Hematopoietic multipotent progenitor cell treated with erythropoietin and hydrocortisone succinate and interleukin-3 and kit ligand, for 8 days (in vitro differentiated cells): Measurements from ENCODE around the gene DPP7.

Experiments used
- DNase-seq: peaks from one replicate; pipeline ENCODE4 v3.0.0-alpha.2; 2015

Gene DPP7

DNA sequence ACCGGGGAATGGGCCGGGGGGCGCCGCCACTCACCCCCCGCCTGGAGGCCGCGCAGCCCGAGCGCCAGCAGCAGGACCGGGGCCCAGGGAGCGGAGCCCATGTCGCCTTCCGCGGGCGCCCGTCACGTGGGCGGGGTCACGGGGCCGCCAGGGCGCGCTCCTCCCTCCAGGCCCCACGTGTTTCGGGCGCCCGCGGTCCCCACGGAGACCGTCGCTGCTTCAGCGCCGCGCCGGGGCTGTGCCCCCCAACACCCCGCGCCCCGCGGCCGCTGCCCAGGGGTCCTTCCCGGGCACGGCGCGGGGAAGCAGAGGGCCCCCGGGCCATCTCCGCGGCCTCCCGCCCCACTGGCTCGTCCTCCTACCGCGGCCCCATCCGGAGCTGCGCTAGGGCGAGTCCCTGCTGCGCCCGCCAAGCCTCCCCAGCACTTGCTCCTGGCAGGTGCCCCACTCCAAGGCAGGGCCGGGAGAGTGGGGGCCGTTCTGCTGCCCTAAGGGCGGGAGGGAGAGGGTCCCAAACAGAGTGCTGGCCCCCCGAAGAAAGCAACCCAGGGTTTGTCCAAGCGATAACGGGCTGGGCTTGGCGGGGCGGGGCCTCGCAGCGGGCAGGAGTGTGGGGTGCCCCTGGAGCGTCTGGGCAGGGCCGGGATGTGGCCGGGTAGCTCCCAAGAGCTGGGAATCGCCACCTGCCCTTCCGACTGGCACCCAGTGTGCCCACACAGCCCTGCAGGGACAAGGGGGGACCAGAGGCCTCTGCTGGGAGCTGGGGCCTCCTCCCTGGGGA lies at the start of gene DPP7:
Gene DPP7 (minus strand): TSS at position 121 of the 781 bp plus-strand sequence. CDS start 20 bp downstream, at position 101.
- peak; percentile 74 for DNase-seq

DNA sequence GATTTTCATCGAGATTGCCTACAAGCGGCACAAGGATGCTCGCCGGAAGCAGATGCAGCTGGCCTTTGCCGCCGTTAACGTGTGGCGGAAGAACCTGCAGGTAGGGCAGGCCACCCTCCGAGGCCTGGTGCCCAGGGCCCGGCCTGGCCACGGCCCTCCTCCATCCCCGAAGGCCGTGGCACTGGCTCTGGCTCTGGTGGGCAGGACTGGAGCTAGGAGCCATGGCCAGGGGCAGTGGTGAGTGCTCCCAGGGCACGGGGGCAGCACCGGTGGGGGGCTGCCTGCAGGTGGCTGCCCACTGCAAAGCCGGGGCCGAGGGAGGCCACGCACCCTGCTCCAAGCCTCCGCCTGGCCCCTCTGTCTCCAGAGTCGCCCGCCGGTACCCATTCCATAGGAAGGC lies 49.3 kb upstream of the DPP7 start:
- DNase-seq, result no peak

DNA sequence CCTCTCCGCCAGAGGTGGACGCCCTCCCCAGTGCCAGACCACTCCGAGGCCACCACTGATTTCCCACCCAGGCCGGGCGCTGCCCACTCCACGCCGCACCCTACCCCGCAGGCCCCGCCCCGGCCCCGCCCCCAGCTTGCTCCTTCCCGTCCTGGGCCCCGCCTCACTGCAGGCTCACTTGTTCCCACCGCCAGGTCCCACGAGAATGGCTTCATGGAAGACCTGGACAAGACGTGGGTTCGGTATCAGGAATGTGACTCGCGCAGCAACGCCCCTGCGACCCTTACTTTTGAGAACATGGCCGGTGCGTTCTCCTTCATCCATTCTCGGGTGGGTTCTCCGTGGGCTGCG lies 48.8 kb upstream of the DPP7 start:
- DNase-seq, result no peak

DNA sequence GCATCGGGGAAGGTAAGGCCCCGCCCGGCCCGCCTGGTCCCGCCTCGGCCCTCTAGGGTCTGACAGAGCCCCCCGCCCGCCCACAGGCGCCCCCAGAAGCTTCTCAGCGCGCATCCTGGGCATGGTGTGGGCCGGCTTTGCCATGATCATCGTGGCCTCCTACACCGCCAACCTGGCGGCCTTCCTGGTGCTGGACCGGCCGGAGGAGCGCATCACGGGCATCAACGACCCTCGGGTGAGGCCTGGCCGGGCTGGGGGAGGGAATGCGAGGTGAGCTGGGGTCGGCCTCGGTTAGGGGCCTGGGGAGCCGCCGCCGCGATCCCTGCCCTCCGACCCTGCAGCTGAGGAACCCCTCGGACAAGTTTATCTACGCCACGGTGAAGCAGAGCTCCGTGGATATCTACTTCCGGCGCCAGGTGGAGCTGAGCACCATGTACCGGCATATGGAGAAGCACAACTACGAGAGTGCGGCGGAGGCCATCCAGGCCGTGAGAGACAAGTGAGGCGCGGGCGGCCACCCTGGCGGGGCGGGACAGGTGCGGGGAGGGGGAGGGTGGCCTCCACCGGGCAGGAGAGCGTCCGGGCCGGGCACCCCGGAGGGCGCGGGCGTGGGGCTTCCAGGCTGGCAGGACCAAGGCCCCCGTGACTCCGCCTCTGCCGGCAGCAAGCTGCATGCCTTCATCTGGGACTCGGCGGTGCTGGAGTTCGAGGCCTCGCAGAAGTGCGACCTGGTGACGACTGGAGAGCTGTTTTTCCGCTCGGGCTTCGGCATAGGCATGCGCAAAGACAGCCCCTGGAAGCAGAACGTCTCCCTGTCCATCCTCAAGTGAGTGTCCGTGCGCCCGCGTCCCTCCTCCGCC lies 48.2 kb upstream of the DPP7 start:
- DNase-seq, result peak; percentile 30

DNA sequence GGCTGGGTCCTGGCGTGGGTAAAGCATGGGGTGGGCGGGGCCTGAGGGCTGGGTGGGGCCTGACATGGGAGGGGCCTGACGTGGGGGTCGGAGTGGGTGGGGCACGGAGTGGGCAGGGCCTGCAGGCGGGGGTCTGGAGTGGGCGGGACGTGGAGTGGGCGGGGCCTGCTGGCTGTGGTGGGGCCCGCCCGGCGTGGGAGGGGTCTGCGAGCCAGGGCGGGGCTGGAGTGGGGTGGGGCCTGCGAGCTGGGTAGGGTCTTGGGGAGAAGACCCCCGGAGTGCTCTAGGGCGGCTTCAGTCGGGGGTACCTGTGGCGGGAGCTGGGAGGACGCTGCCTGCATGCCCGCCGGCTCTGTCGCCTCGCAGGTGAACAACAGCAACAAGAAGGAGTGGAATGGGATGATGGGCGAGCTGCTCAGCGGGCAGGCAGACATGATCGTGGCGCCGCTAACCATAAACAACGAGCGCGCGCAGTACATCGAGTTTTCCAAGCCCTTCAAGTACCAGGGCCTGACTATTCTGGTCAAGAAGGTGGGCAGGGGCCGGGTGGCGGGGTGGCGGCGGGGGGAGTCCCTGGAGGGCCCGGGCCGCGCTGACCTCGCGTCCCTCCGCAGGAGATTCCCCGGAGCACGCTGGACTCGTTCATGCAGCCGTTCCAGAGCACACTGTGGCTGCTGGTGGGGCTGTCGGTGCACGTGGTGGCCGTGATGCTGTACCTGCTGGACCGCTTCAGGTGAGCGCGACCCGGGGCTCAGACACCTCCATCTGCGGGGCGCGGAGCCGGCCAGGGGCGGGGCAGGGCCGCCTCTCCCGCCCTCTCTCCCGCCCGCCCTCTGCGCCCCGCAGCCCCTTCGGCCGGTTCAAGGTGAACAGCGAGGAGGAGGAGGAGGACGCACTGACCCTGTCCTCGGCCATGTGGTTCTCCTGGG lies 47.3 kb upstream of the DPP7 start:
- no peak for DNase-seq

DNA sequence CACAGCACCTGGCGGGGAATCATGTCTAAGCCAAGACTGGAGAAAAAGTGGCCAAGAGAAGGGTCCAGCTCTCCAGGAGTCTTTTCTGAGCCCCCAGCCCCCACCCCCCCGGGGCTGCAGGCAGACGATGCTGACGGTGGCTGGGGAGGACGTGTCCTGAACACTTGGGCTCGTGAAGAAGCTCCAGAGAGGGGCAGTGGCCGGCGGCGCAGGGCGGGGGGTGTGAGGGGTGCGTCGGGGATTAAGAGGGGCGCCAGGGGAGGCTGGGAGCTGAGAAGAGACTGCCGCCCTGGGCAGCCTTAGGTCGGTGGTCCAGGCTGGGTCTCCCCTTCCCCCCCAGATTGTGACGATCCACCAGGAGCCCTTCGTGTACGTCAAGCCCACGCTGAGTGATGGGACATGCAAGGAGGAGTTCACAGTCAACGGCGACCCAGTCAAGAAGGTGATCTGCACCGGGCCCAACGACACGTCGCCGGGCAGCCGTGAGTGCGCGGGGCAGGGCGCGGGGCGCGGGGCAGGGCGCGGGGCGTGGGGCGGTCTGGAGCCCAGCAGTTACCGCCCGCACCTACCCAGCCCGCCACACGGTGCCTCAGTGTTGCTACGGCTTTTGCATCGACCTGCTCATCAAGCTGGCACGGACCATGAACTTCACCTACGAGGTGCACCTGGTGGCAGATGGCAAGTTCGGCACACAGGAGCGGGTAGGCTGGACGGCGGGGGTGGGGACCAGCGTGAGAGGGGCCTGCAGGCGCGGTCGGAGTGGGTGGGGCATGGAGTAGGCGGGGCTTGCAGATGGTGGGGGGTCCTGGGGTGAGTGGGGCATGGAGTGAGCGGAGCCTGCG lies 46.4 kb upstream of the DPP7 start:
- DNase-seq, result no peak

DNA sequence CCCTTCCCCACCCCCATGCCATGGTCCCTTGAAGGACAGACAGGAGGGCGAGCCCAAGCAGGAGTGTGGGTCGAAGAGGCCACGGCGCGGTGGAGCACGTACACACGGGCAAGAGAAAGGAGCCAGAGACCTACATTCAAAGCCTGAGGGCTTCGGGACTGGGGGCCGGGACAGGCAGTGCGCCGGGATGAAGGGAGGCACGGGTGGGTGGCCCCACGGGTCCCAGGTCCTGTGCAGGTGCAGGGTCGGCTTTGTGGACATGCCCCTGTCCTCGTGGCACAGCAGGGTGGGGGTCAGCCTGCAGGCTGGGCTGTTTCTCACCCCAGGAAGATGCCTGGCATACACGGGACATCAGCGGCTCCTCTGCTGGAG lies 45.5 kb upstream of the DPP7 start:
- DNase-seq, result no peak

DNA sequence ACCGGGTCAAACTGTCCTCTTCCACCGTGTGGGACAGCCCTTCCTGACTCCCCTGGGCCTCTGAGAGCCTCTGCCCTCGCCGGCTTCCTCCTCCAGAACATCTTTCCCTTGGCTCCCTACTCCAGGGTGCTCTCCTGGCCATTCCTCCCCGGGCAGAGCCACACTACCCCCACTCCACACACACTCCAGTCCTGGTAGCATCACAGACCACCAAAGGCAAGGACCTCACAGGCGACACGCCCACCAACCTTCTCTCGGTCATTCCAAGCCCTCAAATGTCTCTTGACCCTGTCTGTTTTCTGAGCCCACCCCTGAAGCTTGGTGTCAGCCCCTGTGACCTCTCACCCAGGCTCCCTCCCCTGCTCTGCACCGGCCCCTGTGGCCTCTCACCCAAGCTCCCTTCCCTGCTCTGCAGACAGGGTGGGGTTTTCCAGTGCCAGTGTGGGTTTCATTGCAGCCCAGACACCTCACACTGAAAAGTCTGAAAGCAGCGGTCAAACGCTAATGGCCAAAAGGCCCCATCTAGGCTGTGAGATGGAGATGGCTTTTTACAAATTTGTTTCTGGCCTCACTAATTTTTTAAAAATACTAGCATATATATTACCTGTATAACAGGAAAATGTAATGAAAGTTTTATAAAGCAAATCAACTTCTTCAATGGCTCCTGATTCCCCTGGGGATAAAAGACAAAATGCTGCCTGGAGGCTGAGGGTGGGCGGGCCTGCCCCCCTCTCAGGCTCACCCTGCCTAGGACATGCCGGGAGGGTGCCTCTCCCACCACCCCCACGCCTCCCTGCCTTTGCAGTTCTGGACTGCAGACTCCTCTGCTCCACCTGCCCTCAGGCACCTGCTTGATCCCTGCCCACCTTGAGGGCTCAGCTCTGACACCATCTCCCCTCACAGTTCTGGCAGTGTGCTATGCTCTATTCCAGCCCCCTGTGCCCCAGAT lies 44.8 kb upstream of the DPP7 start:
- no peak for DNase-seq

DNA sequence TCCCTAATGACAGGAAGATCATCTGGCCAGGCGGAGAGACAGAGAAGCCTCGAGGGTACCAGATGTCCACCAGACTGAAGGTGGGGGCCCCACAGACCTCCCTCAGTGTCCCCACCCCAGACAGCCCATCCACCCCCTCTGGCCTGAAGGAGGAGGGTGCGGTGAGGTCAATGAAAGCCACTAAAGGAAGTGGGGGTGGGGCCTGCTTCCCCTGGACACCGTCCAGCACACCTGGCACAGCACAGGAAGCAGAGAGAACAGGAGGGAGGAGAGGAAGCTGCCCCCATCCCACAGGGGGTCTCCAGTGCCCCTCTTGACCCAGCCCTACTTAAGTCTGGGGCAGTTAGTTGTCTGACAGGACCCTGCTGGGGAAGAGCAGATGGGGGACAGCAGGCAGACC lies 44.1 kb upstream of the DPP7 start:
- DNase-seq, result no peak

DNA sequence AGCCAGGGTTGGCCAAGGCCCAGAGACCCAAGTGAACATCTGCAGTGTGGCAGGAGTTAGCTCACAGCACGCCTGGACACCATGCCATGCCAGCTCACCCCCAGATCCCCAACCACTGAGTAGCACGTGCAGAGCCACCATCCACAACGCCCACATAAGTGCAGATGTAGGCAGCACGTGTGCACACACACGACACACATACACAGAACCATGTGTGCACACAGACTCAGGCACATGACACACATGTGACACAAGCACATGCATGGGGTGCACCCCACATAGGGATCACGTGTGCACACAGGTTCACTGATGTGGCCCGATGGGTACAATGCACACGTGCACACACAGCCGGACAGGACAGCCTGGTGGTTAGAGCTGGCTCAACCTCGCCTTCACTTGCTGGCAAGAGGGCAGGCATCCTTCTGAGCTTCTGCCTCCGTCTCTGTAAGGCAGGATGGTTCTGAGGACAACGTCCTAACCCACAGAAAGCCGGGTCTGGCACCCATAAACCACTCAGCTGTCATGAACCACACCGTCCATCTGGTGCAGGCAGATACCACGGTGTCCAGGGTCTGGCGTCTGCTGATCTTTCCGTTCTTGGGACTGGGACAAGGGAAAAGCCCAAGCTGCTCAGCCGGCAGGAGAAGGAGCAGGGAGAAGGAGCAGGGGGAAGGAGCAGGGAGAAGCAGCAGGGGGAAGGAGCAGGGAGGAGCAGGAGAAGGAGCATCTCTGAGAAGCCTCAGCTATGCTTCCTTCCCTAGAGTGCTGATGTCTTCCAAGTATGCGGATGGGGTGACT lies 43.3 kb upstream of the DPP7 start:
- no peak for DNase-seq

DNA sequence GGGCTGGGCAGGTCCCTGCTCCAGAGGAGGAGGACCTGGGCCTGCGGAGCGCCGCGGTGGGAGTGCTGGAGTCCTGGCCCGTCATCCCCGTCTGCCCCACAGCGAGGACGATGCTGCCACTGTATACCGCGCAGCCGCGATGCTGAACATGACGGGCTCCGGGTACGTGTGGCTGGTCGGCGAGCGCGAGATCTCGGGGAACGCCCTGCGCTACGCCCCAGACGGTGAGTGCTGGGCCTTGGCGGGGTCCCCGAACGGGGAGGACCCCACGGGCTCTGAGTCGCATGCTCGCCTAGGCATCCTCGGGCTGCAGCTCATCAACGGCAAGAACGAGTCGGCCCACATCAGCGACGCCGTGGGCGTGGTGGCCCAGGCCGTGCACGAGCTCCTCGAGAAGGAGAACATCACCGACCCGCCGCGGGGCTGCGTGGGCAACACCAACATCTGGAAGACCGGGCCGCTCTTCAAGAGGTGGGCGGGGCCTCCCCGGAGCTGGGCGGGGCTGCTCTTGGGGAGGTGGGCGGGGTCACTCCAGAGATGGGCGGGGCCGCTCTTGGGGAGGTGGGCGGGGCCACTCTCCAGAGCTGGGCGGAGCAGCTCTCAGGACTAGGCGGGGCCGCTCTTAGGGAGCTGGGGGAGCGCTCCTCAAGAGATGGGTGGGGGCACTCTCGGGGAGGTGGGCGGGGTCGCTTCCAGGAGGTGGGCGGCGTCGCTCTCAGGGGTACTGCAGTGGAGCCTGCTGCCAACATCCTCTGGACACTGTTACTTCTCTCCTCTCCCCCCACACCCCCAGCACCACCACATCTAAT lies 42.2 kb upstream of the DPP7 start:
- peak; percentile 71 for DNase-seq

DNA sequence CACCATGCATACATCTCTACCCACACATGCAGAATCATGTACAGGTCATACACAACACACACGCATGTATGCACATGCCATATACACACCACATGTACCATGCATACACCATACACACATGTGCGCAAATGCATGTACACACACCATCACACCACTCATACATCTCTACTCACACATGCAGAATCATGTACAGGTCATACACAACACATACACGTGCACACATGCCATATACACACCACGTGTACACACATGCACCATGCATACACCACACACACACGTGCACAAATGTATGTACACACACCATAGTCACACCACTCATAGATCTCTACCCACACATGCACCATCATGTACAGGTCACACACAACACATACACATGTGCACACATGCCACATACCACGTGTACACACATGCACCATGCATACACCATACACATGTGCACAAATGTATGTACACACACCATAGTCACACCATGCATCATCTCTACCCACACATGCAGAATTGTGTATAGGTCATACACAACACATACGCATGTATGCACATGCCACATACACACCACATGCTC lies 38.4 kb upstream of the DPP7 start:
- no peak for DNase-seq

DNA sequence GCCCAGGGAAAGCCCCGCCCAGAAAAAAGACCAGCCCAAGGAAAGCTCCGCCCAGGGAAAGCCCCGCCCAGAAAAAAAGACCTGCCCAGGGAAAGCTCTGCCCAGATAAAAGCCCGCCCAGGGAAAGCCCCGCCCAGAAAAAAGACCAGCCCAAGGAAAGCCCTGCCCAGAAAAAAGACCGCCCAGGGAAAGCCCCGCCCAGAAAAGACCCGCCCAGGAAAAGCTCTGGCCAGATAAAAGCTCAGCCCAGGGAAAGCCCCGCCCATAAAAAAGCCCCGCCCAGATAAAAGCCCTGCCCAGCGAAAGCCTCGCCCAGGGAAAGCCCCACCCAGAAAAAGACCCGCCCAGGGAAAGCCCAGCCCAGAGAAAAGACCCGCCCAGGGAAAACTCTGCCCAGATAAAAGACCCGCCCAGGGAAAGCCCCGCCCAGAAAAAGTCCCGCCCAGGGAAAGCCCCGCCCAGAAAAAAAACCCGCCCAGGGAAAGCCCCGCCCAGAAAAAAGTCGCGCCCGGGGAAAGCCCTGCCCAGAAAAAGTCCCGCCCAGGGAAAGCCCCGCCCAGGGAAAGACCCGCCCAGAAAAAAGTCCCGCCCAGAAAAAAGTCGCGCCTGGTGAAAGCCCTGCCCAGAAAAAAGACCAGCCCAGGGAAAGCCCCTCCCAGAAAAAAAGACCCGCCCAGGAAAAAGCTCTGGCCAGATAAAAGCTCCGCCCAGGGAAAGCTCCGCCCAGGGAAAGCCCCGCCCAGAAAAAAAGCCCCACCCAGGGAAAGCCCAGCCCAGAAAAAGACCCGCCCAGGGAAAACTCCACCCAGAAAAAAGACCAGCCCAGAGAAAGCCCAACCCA lies 36.3 kb upstream of the DPP7 start:
- peak; percentile 68 for DNase-seq

DNA sequence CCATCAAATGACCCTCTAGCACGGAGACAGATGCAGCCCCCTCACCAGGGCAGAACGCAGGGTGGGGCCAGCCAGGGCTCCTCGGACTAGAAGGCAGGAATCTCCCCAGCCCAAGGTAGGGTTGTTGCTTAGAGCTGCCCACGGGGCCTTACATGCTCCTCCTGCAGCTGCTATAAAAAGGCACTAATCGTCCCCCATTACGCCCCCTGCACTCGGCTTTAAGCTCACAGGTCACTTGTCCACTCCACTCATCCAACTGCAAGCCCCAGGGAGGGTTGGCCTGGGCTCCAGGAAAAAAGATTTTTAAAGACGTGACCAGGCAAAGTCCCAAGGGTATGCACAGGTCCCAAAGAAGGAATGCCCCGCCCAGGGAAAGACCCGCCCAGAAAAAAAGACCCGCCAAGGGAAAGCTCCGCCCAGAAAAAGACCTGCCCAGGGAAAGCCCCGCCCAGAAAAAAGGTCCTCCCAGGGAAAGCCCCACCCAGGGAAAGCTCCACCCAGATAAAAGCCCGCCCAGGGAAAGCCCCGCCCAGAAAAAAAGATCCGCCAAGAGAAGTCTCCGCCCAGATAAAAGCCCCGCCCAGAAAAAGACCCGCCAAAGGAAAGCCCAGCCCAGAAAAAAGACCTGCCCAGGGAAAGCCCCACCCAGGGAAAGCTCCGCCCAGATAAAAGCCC lies 35.5 kb upstream of the DPP7 start:
- no peak for DNase-seq

DNA sequence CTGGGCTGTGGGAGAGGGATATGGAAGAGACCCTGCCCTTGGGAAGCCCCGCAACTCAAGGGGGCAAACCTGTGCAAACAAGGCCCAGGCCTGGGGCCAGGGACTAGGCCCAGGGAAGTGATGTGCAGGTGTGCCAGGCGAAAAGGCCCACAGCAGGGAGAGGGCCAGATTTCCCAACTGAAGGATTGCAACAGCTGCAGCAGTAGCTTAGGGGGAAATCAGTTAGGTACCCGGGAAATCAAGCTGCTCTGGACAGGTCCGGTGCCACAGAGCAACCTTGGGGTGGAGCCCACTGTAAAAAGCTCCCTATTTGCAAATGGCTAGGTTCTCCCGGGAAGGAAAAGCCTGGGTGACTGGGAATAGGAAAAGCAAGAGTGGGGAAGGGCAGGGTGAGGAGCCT lies 34.8 kb upstream of the DPP7 start:
- no peak for DNase-seq

DNA sequence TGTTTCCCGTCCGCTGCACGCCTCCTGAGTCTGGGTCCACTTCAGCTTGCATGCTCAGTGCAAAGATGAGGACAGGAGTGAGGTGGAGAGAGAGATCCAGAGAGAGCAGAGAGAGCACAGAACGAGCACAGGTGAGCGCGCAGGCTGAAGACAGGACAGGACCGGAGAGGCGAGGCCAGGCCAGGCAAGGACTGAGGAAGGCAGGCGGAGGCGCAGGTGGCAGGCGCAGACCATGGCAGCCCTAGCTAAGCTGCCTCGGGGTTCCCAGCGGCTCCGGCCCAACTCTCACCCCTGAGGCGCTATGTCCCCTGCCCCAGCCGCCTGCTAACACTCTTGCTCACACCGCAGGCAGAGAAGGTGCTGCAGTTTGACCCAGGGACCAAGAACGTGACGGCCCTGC lies 34.1 kb upstream of the DPP7 start:
- no peak for DNase-seq

DNA sequence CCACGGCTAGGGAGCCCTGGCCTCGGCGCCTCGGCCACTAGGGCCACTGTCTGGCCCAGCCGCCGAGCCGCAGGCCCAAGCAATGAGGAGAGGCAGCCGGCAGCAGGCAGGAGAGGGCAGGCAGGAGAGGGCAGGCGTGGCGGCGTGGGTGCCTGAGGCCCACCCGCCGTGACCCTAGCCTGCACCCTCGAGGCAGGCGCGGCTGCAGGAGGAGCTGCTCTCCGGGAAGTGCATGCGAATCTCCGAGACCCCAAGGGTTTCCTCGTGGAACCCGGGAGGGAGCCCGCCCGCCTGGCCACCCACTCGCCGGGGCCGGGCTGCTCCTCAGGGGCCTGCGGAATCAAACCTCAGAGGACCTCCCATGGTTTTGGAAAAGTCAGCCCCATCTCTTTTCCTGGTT lies 33.7 kb upstream of the DPP7 start:
- no peak for DNase-seq

DNA sequence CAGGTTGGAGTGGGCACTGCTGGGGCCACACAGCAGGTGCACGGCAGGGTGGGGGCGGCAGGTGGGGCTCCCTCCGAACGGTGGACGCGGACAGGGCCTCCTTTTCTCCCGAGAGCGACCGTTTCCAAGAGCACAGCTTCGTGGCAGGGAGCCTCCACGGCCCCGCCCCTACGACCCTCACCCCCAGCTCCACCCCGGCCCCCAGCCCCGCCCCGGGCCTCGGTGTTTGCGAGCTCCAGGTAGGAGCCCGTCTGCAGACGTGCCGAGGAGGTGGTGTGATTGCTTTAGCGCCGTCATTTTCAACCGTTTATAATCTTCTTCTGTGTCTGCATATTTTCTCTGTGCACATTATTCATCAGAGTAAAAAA lies 33.2 kb upstream of the DPP7 start:
- no peak for DNase-seq
